ENCODE measurements around the gene PTPRC. TPM values are rescaled to one million over a fixed set of nuclear protein-coding genes. Genes with fewer than 3 reads are reported as not detected.

Gene PTPRC
- total and polyA plus RNA-seq, 7 donors = 4.8 to 78.6 (median 12.5) TPM

- no peak overlapping the region for H3K4me3 ChIP-seq
- 23 to 62% methylated on average over 4 of the region's 4 CpGs for WGBS, 2 donors
Measured at GRCh38 chr1:198778049-198778448, 139.2 kb downstream of the PTPRC start.

GRCh38 chr1:198780376-198780775, 141.5 kb downstream of the PTPRC start:
- TF ChIP-seq POLR2AphosphoS5 (IDR thresholded peaks at IDR 0.05) (no peak), CTCF (IDR thresholded peaks at IDR 0.05) (no peak), POLR2A (IDR thresholded peaks at IDR 0.05) (no peak)
- Histone ChIP-seq H3K36me3 (no peaks in the 10 kb centered on the region), H3K4me1 (no peaks in the 10 kb centered on the region), H3K4me3 (no peak overlapping the region), H3K9me3 (no peaks in the 10 kb centered on the region), H3K27ac (no peak overlapping the region), H3K27me3 (no peaks in the 10 kb centered on the region)
- intact Hi-C loops (cut with DNase I) = no loop called here
- 17 to 65% methylated on average over 1 of the region's 1 CpG for WGBS, 2 donors
- DNase-seq = no peak

More at GRCh38 chr1:198778049-198778448, 139.2 kb downstream of the PTPRC start:
- peak overlapping the region in 1 of 4 donors; percentile 46 for H3K27ac ChIP-seq
- H3K36me3 ChIP-seq = no peaks in the 10 kb centered on the region
- intact Hi-C loops (cut with DNase I) = no loop called here
- no peak for DNase-seq
- TF ChIP-seq POLR2A (IDR thresholded peaks at IDR 0.05) (no peak), CTCF (IDR thresholded peaks at IDR 0.05) (no peak), POLR2AphosphoS5 (IDR thresholded peaks at IDR 0.05) (no peak), EP300 (IDR thresholded peaks at IDR 0.05) (no peak)
- no peaks in the 10 kb centered on the region for H3K9me3 ChIP-seq
- H3K4me1 ChIP-seq = no peaks in the 10 kb centered on the region
- H3K27me3 ChIP-seq = no peaks in the 10 kb centered on the region

- H3K36me3 ChIP-seq = no peaks in the 10 kb centered on the region
- H3K9me3 ChIP-seq = no peaks in the 10 kb centered on the region
- no peak for TF ChIP-seq CTCF (IDR thresholded peaks at IDR 0.05)
- TF ChIP-seq EP300 (IDR thresholded peaks at IDR 0.05) = no peak
- no peak for TF ChIP-seq POLR2A (IDR thresholded peaks at IDR 0.05)
- TF ChIP-seq POLR2AphosphoS5 (IDR thresholded peaks at IDR 0.05) = no peak
- H3K27ac ChIP-seq = no peak overlapping the region
- no peaks in the 10 kb centered on the region for H3K4me1 ChIP-seq
- no peaks in the 10 kb centered on the region for H3K27me3 ChIP-seq
- 33 to 37% methylated on average over 3 of the region's 3 CpGs for WGBS, 2 donors
- intact Hi-C loops (cut with DNase I) = no loop called here
- H3K4me3 ChIP-seq = no peak overlapping the region
- no peak for DNase-seq
Measured at GRCh38 chr1:198788561-198789064, 149.8 kb downstream of the PTPRC start.

- 73 to 83% methylated on average over 3 of the region's 3 CpGs for WGBS, 2 donors
- Histone ChIP-seq H3K4me1 (no peaks in the 10 kb centered on the region), H3K36me3 (no peaks in the 10 kb centered on the region), H3K9me3 (peaks cover 0 to 4% (median 0%) of the 10 kb centered on the region in 4 donors), H3K27ac (no peak overlapping the region), H3K4me3 (no peak overlapping the region), H3K27me3 (no peaks in the 10 kb centered on the region)
- intact Hi-C loops (cut with DNase I) = no loop called here
- TF ChIP-seq POLR2A (IDR thresholded peaks at IDR 0.05) = no peak
- no peak for TF ChIP-seq POLR2AphosphoS5 (IDR thresholded peaks at IDR 0.05)
- TF ChIP-seq CTCF (IDR thresholded peaks at IDR 0.05) = no peak
- no peak for TF ChIP-seq EP300 (IDR thresholded peaks at IDR 0.05)
- no peak for DNase-seq
Measured at GRCh38 chr1:198793714-198794113, 154.9 kb downstream of the PTPRC start.

- Histone ChIP-seq H3K36me3 (no peaks in the 10 kb centered on the region), H3K9me3 (peaks cover 0 to 4% (median 0%) of the 10 kb centered on the region in 4 donors), H3K27ac (no peak overlapping the region), H3K4me1 (no peaks in the 10 kb centered on the region), H3K4me3 (no peak overlapping the region), H3K27me3 (no peaks in the 10 kb centered on the region)
- intact Hi-C loops (cut with DNase I) = no loop called here
- no peak for DNase-seq
- TF ChIP-seq POLR2AphosphoS5 (IDR thresholded peaks at IDR 0.05) (no peak), EP300 (IDR thresholded peaks at IDR 0.05) (no peak), POLR2A (IDR thresholded peaks at IDR 0.05) (no peak), CTCF (IDR thresholded peaks at IDR 0.05) (no peak)
Measured at GRCh38 chr1:198794498-198794897, 155.7 kb downstream of the PTPRC start.
